Ureter (tissue), 1 donor: ENCODE measurements around the gene ACP7. TPM values are rescaled to one million over a fixed set of nuclear protein-coding genes. Genes with fewer than 3 reads are reported as not detected.

Source experiments
- DNase-seq: peaks from one replicate; pipeline ENCODE4 v3.0.0-alpha.2; 2020; ENCODE audit warnings: low spot score
- total RNA-seq: library from RNA; stranded (reverse); gene quantifications from one replicate; pipeline ENCODE4 v1.2.4, GENCODE V29; 2023
- donor health status: DM: yes; HTN: yes; CAD: no.

The ACP7 gene
- total RNA-seq, 1 donor from 2014 or later: 1.8 TPM

DNA sequence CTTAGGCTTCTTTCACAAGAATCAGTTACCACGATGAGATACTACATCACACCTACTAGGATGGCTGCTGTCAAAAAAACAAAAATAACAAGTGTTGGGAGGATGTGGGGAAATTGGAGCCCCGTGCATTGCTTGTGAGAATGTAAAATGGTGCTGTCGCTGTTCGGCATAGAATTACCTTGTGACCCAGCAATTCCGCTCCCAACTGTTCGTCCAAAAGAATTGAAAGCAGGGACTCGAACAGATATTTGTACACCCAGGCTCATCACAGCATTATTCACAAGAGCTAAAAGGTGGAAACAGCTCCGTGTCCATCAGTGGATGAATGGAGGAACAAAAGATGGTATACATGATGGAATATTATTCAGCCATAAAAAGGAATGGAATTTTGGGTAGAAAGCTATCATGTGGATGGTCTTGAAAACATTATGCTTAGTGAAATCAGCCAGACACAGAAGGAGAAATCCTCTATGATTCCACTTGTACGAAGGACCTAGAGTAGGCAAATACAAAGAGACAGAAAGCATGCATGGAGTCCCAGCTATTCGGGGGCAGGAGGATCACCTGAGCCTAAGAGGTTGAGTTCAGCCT lies 64.9 kb downstream of the ACP7 start:
- DNase-seq: no peak

DNA sequence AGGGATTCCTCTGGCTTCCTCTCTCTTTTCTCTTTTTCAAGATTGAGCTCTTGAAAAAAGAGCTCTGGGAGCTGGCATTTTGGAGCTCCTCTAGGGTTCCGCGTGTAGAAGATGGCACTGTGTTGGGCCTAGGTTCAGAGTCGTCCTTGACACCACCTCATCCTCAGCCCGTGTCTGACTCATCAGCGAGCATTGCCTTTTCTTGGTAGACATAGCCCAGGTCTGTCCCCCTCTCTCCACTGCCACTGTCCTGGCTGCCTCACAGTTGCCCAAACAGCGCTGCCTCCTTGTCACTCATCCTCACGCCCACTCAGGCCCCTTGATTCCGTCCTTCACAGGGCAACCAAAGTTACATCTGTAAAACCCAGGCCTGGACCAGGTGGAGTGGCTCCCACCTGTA lies 66.1 kb downstream of the ACP7 start:
- no peak for DNase-seq

DNA sequence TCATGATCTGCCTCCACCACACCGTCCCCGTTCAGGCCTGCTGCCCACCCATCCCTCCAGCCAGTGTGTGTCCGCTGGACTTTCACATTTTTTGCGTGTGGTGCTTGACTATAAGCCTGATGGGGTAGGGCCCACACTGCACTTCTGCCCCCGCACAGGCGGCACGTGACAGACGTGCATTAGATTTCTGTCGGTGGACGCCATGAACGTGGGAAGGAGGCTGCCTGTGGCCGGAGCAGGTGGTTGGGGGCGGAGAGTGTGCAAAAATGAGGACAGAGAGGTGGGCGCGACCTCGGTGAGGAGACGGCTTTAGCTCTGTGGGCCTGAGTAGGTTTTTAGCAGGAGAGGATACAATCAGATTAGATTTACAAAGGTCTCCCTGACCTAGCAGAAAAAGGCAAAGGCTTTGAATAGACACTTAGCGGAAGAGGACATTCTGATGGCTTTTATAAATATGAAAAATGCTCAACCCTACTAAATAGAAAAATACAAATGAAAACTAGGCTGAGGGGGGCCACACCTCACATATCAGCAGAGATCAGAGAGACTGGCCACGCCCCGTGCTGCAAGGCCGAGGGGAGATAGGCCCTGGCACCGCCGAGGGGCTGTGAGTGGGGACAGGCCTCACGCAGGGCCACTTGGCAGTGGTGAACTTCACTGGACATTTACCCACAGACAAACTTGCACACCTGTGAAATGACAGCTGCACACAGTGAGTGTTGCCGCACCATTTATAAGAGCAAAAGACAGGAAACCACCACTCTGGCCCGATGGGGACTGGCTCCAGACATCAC lies 66.8 kb downstream of the ACP7 start:
- no peak for DNase-seq

DNA sequence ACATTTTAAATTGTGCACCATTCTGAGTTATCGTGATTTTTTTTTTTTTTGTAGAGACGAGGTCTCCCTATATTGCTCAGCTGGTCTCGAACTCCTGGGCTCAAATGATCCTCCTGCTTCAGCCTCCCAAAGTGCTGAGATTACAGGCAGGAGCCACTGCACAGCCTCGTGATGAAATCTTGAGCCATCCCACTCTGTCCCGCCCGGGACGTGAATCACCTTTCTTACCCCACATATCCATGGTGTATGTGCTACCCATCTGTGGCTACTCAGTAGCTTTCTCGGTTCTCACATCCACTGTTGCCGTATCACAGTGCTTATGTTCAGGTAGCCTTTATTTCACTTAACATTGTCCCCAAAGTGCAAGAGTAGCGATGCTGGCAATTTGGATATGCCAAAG lies 67.9 kb downstream of the ACP7 start:
- no peak for DNase-seq

DNA sequence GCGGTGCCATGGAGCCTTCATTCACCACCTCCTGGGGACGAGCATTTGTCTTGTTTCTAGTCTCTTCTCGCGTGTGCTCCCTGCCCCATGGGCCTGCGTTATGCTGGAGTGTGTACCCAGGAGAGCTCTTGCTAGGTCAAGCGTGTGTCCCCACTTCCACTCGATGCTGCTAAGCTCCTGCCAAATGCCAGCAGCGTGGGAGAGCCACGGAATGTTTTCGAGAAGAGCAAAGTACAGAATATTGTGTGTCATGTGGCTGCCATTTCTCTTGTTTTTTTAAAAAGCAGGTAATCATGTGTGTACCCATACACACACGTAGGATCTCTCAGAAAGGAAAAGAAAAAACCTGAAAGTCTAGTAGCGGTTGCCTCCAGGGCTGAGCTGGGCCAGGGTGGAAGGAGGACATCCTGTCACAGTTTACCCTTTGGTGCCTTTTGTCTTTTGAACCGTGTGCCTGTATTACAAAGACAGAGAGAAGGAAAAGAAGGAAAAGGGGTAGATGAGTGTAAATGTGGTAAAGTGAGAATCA lies 70.0 kb downstream of the ACP7 start:
- DNase-seq: no peak

DNA sequence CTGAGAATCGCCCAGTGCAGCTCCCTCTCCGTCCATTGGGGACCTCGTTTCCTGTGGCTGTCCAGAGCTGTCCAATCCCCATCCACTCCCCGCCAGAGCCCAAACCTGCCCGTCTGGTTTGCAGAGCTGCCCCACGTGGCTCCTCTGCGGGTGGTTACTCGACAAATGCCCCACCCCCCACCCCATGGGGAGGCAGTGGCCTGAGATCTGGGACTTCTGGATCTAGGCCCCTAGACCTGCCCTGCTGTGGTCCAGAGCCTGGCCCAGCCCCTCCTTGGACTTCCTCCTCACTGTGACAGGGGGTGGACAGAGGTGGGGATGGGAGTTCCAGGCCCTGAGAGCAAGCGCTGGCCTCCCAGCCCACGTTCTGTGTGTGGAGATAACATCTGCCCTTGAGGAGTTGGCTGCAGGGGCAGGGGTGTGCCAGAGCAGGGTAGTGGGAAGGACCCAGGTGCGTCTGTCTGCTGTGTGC lies 70.5 kb downstream of the ACP7 start:
- DNase-seq: peak; percentile 89

DNA sequence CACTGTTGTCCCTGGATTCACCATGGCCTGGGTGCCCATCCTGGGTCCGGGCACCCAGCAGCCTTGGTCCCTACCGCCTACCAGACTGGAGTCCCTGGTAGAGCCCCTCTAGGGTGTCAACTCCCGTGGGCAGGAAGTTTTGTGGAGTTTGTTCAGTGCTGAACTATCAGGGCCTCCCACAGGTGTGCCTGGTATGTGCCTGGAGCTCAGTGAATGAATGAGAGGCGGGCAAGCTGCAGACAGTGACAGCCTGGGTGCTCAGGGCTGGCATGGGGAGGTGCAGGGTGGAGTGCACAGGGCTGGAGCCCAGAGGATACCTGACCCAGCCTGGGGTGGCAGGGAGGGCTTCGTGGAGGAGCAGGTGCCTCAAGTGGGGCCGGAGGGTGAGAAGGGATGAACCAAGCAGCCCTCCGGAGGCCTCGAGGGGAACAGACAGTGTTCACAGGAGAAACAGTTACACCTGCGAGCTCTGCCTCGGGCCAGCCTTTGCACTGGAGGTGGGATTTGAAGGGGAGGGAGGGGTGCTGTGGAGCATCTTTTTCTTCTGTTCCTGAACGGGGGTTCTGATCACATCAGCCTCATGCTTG lies 71.0 kb downstream of the ACP7 start:
- no peak for DNase-seq

DNA sequence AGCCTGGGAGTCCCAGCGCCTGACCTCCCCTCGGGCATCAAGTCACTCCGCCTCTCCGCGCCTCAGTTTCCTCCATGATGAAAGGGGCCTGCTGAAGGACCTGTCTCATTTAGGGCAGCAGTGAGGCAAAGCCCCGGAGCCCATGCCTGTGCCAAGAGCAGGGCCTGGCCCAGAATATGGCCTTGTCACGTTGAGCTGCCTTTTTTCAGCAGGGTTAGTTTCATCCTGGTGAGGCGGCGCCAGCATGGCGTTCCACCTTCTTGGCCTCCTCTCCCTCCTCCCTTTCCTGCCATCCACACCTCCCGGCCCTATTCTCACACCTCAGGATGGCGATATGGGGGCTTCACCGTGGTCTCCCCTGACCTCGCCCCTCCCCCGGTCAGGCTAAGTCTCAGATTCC lies 71.6 kb downstream of the ACP7 start:
- no peak for DNase-seq

DNA sequence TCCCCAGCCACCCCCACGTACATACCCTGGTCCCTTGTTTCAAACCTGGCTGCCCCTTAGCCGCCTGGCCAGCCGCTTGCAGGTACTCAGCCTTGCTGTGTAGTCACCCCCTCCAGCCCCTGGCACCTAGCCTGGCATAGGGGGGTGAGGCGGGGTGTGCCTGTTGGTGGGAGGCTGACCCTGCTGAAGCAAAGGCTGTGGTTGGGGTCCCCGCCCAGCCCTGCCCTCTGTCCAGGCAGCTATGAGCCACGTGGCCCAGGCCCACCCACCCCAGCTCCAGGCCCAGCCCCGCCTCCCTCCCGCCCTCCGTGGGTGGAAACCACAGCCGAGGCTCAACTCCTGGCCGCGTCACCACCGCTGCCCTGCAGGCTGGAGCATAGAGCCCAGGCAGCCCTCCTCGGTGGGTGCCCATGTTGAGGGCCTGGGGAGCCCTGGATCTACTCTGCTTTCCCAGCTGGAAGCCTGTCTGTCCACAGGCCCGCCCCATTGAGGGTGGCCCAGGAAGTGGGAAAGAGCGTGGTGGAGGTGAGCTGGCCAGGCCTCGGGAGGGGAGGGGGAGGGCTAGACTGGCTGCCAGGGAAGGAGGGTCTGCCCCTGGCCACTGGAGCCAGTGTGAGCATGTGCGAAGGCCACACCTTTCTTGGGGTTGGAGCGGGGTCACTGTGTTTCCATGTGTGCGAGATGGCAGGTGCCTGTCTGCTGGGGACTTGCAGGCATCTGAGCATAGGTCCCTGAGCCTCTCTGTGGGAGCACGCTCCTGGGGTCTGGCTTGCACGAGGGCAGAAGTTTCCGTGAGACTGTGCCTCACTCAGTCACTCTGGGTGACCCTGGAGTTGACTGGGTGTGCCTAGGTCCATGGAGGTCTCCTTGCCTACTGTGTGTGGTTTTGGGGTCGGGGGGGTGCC lies 72.4 kb downstream of the ACP7 start:
- DNase-seq: no peak

DNA sequence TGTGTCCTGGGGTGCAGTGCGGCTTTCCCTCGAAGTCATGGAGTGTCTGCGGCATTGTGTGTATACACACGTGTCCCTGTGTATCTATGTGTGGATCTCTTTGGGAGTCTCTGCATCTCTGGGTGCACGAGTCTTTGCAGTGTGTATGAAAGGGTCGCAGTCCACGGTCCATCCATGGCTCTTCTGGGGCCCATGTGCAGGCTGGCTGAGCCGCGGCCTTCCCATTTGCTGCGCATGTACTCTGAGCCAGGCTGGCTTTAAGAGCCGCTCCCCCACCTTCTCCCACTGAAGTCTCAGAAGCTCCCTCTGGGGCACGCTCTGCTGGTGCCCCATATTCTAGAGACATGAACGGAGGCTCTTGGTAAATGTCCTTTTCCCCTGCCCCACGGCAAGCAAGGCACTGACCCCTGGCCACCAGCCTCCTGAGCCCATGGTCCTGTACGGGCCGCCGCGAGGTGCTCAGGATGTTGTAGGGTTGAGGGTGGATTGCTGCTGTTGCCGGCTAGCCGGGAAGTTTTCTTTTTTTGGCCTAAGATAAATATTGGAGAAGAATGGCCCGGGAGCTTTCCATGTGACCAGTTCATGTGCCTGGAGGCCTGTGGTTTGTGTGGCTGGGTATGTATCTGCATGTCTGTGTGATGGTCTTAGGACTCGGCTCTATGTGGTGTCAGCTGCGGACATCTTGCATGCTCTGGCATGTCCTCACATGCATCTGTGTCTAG lies 73.3 kb downstream of the ACP7 start:
- DNase-seq: no peak

DNA sequence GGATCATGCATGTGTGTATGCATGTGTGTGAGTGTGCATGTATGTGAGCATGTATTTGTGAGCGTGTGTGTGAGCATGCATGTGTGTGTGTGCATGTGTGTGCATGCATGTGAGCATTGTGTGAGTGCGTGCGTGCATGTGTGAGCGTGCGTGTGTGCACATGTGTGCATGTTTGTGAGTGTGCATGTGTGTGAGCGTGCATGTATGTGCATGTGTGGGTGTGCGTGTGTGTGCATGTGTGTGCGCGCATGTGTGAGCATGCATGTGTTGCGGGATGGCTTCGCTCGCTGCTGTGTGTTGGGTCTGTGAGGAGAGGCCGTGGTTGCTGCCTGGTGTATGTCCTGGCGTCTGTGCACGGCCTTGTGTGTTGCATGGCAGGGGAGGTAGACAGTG lies 73.8 kb downstream of the ACP7 start:
- no peak for DNase-seq

DNA sequence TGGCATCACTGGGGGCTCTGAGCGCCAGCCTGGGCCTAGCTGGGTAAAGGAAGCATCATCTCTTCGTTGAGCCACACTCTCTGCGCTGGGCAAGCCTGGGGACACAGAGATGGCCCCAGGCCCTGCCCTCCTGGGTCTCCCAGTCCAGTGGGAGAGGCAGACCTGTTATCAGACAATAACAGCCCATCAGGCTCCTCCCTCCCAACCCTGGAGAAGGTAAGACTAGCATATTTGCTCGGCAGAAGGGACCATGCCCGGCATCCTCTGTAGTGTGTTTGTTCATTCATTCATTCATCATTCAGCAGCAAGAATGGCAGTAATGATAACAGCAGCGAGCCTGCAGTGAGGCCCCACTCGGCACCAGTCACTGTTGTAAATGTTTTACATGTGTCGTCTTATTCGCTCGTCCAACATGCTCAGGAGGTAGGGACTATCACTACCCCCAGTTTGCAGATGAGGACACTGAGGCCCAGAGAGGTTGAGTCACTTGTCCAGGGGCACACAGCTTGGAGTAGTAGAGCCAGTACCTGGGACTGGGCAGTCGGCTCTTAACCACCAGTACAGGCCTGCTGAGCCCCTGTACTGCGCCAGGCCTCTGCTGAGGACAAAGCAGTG lies 74.6 kb downstream of the ACP7 start:
- no peak for DNase-seq

DNA sequence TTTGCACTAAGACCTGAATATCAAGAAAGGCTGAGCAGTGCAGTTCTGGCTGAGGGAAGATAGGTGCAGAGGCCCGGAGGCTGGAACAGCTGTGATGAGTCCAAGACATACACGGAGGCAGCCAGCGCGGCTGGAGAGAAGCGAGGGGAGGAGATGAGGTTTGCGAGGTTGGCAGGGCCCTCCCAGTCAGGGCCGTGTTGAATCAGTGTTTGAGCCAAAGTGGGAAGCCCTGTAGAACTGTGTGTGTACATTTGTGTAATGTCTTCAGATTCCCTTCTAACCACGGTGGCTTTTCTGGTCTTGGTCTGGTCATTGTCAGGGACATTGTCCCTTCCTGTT lies 76.3 kb downstream of the ACP7 start:
- DNase-seq: peak; percentile 79

Other genes starting within 250 kb of the ACP7 start
- gene HNRNPL, start 234.4 kb upstream of the ACP7 start, total RNA-seq: 295 TPM
- gene RINL, start 206.1 kb upstream of the ACP7 start, total RNA-seq: 14.1 TPM
- 31.8 TPM for gene SIRT2, start 184.8 kb upstream of the ACP7 start, total RNA-seq
- 20.0 TPM for gene NFKBIB, start 184.4 kb upstream of the ACP7 start, total RNA-seq
- 0.99 TPM for gene CCER2, start 172.2 kb upstream of the ACP7 start, total RNA-seq
- gene SARS2, start 153.6 kb upstream of the ACP7 start, total RNA-seq: 44.0 TPM
- 43.0 TPM for gene MRPS12, start 153.4 kb upstream of the ACP7 start, total RNA-seq
- gene FBXO17, start 108.6 kb upstream of the ACP7 start, total RNA-seq: 14.9 TPM
- gene FBXO27, start 51.8 kb upstream of the ACP7 start, total RNA-seq: 48.0 TPM
- 88.2 TPM for gene PAK4, start 41.4 kb downstream of the ACP7 start, total RNA-seq
- 18.4 TPM for gene NCCRP1, start 112.6 kb downstream of the ACP7 start, total RNA-seq
- gene SYCN, start 119.9 kb downstream of the ACP7 start, total RNA-seq: not detected
- not detected for gene IFNL3, start 160.6 kb downstream of the ACP7 start, total RNA-seq
- not detected for gene IFNL4, start 164.5 kb downstream of the ACP7 start, total RNA-seq
- not detected for gene IFNL2, start 184.0 kb downstream of the ACP7 start, total RNA-seq
- gene IFNL1, start 212.0 kb downstream of the ACP7 start, total RNA-seq: not detected
- gene LRFN1, start 236.5 kb downstream of the ACP7 start, total RNA-seq: 1.7 TPM